Measurements from ENCODE around the gene MAPKAP1.

The MAPKAP1 gene

DNA sequence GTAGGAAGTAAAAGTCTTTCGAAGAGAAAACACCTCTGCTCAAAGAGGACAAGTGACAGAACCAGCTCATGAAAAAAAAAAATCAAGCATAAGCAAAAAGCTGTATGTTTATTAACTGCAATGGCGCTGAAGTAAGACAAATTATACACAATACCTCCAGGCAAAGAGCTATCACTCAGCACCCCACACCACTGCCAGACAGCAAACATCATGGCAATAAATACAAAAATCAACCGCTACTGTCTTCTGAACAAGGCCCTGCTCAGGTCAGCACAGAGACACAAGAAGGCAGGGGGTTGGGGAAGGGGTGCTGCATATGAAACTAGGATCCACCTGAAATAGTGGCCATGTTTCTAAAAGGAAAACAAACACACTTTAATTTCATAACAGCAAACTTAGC, 50.4 kb downstream of the MAPKAP1 start:
- TF ChIP-seq, protein P1, sequence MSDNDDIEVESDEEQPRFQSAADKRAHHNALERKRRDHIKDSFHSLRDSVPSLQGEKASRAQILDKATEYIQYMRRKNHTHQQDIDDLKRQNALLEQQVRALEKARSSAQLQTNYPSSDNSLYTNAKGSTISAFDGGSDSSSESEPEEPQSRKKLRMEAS (IDR thresholded peaks at IDR 0.05; ENCODE audit: low read depth, low read length): no peak
- TF ChIP-seq MYC (IDR thresholded peaks at IDR 0.05; ENCODE audit: low read depth, low read length): no peak
- TF ChIP-seq, protein P2, sequence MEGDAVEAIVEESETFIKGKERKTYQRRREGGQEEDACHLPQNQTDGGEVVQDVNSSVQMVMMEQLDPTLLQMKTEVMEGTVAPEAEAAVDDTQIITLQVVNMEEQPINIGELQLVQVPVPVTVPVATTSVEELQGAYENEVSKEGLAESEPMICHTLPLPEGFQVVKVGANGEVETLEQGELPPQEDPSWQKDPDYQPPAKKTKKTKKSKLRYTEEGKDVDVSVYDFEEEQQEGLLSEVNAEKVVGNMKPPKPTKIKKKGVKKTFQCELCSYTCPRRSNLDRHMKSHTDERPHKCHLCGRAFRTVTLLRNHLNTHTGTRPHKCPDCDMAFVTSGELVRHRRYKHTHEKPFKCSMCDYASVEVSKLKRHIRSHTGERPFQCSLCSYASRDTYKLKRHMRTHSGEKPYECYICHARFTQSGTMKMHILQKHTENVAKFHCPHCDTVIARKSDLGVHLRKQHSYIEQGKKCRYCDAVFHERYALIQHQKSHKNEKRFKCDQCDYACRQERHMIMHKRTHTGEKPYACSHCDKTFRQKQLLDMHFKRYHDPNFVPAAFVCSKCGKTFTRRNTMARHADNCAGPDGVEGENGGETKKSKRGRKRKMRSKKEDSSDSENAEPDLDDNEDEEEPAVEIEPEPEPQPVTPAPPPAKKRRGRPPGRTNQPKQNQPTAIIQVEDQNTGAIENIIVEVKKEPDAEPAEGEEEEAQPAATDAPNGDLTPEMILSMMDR (IDR thresholded peaks at IDR 0.05; ENCODE audit: low read depth, low read length): no peak
- TF ChIP-seq POLR2A (IDR thresholded peaks at IDR 0.05; ENCODE audit: extremely low read depth, insufficient read length): no peak
- no peak for DNase-seq (ENCODE audit: low read depth)
- no peak overlapping the region for H3K4me3 ChIP-seq (ENCODE audit: low read depth, low read length)

DNA sequence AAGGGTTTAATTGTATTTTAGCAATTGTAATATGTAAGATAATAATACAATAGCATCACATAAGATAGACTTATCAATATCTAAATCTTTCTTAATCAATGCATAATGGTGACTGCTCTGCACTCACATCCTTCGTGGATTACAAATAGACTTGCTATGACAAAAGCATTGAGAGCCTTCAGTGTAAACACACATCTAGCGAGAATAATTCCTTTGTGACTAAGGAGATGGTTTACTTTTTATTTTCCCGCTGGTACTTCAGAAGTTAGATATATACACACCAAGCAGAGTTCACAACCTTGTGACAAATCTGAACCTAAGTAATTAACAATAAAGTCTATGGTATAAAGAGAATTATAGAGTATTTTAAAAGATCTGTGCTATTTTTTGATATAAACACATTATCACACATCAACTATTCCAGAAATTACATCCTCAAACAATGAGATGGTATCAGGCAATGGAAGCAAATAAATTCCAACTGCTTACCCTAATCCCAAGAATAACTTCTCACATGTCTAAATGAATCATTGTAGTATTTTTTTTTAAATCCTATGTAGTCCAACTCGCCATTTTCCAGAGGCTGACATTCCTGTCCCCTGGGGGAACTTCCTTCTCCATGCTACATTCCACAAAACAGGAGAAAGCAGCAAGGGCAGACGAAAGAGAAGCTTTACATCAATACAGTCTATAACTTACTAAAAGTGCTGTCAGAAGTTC, 51.2 kb downstream of the MAPKAP1 start:
- TF ChIP-seq, protein P1 (IDR thresholded peaks at IDR 0.05; ENCODE audit: low read depth, low read length): no peak
- no peak for TF ChIP-seq POLR2A (IDR thresholded peaks at IDR 0.05; ENCODE audit: extremely low read depth, insufficient read length)
- TF ChIP-seq, protein P2 (IDR thresholded peaks at IDR 0.05; ENCODE audit: low read depth, low read length): no peak
- no peak for TF ChIP-seq MYC (IDR thresholded peaks at IDR 0.05; ENCODE audit: low read depth, low read length)
- DNase-seq (ENCODE audit: low read depth): no peak
- H3K4me3 ChIP-seq (ENCODE audit: low read depth, low read length): no peak overlapping the region

DNA sequence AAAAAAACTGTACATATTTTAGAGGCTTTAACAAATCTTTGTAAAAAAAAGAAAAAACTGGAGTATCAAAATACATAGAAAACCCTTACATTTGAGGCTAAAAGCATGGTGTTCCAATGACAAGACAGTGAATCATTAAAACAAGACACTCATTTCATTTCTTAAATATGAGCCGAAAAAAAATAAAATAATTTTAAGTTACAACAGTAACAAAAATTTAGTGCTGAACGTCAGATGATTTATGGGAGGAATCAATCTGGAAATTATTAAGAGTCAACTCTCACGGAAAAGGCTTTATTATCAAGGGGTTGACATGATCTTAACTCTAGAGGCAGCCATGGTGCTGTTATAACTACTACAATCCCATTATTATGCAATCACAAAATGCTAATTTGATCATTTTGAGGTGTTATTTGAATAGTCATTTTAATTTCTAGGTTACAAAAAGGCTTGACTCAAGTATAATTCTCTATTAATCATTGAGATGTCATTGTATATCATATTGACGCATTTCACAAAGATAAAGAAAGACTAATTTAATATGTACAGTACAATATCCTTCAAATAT, 51.9 kb downstream of the MAPKAP1 start:
- no peak for DNase-seq (ENCODE audit: low read depth)
- TF ChIP-seq, protein P1 (IDR thresholded peaks at IDR 0.05; ENCODE audit: low read depth, low read length): no peak
- TF ChIP-seq POLR2A (IDR thresholded peaks at IDR 0.05; ENCODE audit: extremely low read depth, insufficient read length) (no peak), MYC (IDR thresholded peaks at IDR 0.05; ENCODE audit: low read depth, low read length) (no peak)
- TF ChIP-seq, protein P2 (IDR thresholded peaks at IDR 0.05; ENCODE audit: low read depth, low read length): no peak
- no peak overlapping the region for H3K4me3 ChIP-seq (ENCODE audit: low read depth, low read length)

DNA sequence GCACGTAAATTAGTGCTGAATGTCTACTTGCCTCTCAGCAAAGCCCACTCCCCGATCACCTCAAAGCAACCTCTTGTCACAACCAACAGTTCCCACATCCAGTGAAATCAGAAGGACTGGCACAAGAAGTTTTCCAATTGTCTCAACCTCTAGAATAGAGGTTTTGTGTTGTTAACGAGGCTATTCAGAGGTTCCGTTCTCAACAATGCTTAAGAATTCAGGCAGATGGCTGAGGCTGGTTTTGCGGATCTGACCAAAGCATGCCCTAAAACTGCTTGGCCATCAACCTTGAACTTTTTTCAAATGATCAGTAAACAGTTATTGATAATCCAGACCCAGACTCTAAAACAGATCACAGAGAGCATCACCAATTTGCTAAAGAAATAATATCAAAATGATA, 52.9 kb downstream of the MAPKAP1 start:
- TF ChIP-seq MYC (IDR thresholded peaks at IDR 0.05; ENCODE audit: low read depth, low read length) (no peak), POLR2A (IDR thresholded peaks at IDR 0.05; ENCODE audit: extremely low read depth, insufficient read length) (no peak)
- TF ChIP-seq, protein P2 (IDR thresholded peaks at IDR 0.05; ENCODE audit: low read depth, low read length): no peak
- TF ChIP-seq, protein P1 (IDR thresholded peaks at IDR 0.05; ENCODE audit: low read depth, low read length): no peak
- H3K4me3 ChIP-seq (ENCODE audit: low read depth, low read length): no peak overlapping the region
- no peak for DNase-seq (ENCODE audit: low read depth)

DNA sequence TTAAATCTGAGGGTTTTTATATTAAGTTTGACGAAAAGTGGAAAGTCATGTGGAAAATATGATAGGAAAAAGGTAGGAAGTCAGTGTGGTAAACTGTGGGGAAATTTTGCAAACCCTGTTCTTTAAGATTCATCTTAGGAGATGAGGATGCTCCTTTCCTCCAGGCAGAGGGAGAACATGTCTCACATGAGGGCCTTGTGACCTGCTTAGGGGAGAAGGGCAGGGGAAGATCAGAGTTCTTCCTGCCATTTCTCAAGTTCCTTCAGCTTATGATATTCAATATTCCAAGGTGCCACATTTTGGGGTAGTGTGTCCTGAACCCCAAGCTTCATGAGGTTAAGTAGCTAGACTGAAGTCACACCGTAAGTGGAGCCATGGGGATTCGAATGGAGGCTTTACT, 53.7 kb downstream of the MAPKAP1 start:
- no peak overlapping the region for H3K4me3 ChIP-seq (ENCODE audit: low read depth, low read length)
- TF ChIP-seq POLR2A (IDR thresholded peaks at IDR 0.05; ENCODE audit: extremely low read depth, insufficient read length): no peak
- TF ChIP-seq, protein P1 (IDR thresholded peaks at IDR 0.05; ENCODE audit: low read depth, low read length): no peak
- no peak for TF ChIP-seq MYC (IDR thresholded peaks at IDR 0.05; ENCODE audit: low read depth, low read length)
- TF ChIP-seq, protein P2 (IDR thresholded peaks at IDR 0.05; ENCODE audit: low read depth, low read length): no peak
- no peak for DNase-seq (ENCODE audit: low read depth)

Measured in NB4 (cell line).